DMS114 treated with DMSO at 0.1 percent for 48 hours (cell line): Measurements from ENCODE around the gene C8A.

Experiments
- DNase-seq: peaks from one replicate; lab custom pipeline; 2025; ENCODE audit not compliant: unreplicated experiment; lab: John Stamatoyannopoulos, UW

The C8A gene

GRCh38 chr1:56854521-56855099, at the start of gene C8A:
Gene C8A, plus strand, starts transcription at chr1:56854797. Its CDS starts 105 bp downstream, at chr1:56854902.
- no peak for DNase-seq

DNA sequence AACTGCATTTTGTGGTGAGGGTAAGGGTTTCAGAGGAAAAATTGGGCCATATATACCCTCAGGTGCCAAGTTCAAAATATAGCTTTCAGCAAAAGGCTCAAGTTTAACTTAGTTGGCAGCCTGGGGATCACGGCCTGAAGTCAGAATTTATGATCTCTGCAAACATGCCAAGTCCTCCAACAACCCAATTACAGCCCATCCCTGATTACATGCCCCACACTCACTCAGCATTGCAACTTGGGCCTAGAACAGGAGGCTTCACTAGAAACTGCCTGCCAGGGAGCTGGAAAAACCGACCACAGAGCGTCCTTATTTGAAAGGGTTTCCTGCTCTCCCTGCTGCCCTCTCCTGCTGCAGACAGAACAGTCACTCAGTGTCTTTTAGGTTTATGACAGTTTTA, 47.8 kb upstream of the C8A start:
- no peak for DNase-seq

- DNase-seq = no peak
Measured at GRCh38 chr1:56808410-56808809, 46.2 kb upstream of the C8A start.

- DNase-seq = no peak
Measured at GRCh38 chr1:56811331-56811730, 43.3 kb upstream of the C8A start.

GRCh38 chr1:56814205-56814604, 40.4 kb upstream of the C8A start:
- DNase-seq = no peak

- DNase-seq = no peak
Measured at GRCh38 chr1:56816264-56816663, 38.3 kb upstream of the C8A start.

DNA sequence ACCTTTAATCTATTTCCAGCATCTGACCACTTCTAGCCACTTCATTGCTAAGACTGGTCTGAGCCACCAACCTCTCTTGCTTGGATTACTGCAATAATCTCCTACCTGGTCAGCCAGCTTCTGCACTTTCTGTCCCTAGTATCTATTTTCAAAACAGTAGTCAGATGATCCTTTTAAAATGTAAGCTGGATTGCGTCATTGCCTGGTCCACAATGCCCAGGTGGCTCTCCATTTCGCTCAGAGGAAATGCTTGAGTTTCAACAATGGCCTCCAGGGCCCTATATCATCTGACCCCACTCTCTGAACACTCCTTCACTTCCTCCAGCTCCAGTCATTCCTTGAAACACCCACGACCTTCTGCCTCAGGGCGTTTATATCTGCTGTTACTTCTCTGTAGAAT, 37.7 kb upstream of the C8A start:
- DNase-seq = no peak

DNA sequence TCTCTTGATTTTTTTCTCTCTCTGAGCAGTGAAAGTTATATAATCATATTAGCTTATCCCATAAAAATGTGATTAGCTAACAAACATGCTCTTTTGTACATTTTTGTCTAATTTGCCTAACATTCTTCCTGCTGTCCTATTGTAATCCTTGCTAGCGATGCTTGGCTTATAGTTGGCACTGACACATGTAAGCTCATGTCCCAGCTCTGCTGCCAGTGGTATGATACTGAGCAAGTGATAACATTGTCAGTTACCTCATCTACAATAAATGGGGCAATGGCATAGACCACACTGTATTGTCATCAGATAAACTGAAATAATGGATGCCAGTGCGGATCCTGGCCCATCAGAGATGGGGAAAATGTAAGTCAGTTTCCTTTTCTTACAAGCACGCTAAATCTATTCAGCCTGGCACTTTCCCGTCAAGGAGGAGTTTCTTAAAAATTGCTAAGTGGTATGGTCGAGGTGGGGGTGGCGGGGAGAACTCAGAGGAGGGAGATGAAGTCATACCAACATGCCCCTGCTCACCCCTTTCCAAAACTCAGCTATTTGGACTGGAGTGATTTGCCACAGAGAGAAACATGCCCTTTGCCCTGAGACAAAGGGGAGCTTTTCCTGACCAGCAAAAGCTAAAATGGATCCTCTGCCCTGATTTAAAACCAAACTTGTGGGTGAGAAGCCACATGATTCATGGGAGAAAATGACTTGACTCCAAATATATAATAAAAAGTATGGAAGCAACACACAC, 36.7 kb upstream of the C8A start:
- no peak for DNase-seq

DNA sequence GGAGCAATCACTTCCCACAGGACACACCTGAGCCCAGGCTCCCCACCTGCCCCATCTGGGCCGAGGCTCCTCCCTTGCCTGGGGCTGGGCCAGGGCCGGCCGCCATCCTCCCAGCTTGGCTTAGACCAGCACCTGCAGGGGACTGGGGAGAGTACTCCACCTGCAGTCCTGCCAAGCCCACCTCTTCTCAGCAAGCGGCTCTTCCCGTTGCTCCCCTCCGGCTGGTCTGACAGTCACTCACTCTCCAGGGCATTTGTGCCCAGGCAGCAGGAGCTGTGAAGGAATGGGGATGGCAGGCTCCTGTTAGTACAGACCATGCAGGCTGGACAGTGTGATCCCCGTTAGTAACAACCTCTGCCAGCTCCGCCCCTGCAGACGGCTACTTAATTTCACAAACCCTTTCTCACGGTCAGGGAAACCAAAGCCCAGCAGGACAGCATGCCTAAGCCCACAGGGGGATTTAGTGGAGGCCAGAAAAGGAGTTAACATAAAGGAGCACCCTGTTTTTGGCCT, 35.2 kb upstream of the C8A start, which contains the start of gene FYB2:
TSS of gene FYB2 (minus strand) at position 18 of the 513 bp plus-strand sequence. CDS start 114 bp downstream, outside the sequence.
- no peak for DNase-seq

- peak; percentile 34 for DNase-seq
Measured at GRCh38 chr1:56820755-56821461, 33.7 kb upstream of the C8A start.

- no peak for DNase-seq
Measured at GRCh38 chr1:56821462-56821797, 33.2 kb upstream of the C8A start.

- DNase-seq = no peak
Measured at GRCh38 chr1:56824271-56824670, 30.3 kb upstream of the C8A start.

DNA sequence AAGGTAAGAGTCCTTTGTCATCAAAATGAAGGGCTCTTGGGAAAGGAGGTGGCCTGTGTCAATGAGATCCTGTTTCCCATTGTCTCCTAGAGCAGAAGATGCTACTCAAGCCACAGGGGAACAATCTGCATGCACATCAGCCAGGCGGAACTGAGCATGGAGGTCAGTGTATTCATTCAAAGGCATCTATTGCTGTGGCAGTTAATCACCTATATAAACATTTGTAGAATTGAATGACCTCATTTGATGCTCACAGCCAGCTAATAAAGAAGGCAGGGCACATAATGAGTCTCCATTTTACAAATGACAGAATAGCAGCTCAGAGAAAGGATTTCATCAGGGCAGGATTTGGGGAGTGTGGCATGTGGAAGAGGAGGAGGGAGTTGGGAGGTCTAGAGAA, 29.7 kb upstream of the C8A start:
- no peak for DNase-seq

DNA sequence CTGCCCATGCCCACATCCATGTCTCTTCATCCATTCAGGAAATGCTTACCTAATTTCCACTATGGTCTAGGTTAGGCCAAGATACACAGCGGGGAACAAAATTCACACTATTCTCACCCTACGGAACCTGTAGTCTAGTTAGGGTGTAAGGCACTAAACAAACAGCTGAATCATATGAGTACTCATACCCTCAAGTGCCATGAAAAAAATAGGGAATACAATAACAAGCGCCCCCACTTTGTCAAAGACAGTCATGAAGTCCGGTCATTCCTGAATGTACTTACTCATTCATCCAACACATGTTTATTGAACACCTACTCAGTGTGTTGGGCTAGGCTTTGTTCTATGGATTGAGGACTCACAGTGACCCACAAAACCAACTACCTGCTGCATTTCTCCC, 29.2 kb upstream of the C8A start:
- no peak for DNase-seq

GRCh38 chr1:56827711-56828110, 26.9 kb upstream of the C8A start:
- DNase-seq = no peak

DNA sequence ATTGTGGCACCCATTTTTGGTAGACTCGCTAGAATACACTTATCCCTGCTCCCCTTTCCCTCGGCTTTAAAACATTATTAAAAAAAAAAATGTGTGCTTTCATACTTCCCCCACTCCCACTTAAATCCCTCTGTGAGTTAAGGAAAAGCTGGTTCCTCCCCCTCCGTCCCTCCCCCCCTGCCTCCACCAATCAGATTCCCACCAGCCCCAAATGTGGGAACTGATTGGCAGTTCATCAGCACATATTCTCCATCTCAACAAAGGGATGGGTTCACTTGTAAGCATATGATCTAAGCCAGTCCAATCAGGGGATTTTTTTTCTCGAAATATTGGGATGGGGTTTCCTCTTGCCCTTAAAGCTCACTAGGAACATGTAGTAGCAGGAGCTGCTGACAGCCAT, 24.5 kb upstream of the C8A start:
- DNase-seq = no peak

GRCh38 chr1:56831871-56832693, 22.5 kb upstream of the C8A start:
- DNase-seq = peak; percentile 52

DNA sequence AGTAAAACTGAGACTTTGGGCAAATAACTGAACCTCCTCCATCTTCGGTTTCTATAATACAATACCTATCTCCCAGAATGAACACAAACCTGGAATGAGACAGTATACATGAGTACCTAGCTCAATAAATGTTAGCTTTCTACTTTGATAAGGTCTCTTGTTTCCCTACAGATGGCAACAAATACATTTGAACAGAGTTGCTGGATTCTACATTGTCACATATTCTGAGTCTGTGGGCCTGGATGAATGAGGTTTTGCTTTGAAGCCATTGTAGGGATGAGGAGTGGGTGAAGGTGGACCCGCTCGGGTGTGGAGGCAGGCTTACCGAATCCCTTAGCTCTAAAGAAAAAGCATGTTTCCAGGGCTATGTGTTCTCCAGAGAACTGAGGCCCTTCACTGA, 21.5 kb upstream of the C8A start:
- DNase-seq = no peak

DNA sequence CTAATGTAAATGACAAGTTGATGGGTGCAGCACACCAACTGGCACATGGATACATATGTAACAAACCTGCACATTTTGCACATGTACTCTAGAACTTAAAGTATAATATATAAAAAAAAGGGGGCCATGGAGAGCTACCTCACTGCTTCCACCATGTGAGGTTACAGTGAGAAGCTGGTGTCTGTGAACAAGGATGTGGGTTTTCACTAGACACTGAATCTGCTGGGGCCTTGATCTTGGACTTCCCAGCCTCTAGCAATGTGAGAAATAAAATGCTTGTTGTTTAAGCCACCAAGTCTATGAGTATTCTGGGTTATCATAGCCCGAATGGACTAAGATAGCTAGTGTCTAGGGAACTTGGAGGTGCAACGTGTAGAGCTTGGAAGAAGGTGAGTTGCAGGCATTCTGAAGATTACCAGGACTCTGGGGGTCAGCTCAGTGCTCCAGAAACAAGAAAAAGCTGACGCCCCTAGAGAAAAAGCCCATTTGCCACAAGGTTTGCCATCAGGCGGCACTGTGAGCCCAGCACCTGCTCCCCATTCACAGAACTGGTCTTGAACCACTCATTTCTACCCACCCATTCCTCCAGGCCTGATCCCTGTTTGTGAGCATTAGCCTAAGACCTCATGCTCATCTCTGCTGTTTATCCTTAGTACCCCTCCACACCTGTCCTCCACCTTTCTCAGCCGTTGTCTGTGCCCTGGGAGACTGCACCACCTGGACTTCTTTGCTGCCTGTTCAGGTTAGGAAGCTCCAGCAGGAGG, 20.3 kb upstream of the C8A start:
- DNase-seq = no peak

- no peak for DNase-seq
Measured at GRCh38 chr1:56835657-56836056, 18.9 kb upstream of the C8A start.
